Esophagus muscularis mucosa (tissue), 3 donors: ENCODE results near the gene SIK3.

ENCODE experiments used
- POLR2A ChIP-seq: fragments of 450-650 bp; IDR thresholded peaks from one replicate; pipeline ENCODE4 v1.6.1; 2017; ENCODE audit warnings: antibody characterized with exemption, moderate library complexity, mild to moderate bottlenecking, low read depth
- TF ChIP-seq, protein P1 (sequence below), 3 experiments: fragments of 200-600 bp in 2 of 3; fragments of 450-650 bp in 1 of 3; sonication (generic) in 2 of 3; IDR thresholded peaks; one replicate each; pipeline ENCODE4 v1.5.1; 2017 to 2019; ENCODE audit warnings: antibody characterized with exemption in 3 of 3, mild to moderate bottlenecking in 2 of 3, moderate library complexity in 1 of 3

DNA sequence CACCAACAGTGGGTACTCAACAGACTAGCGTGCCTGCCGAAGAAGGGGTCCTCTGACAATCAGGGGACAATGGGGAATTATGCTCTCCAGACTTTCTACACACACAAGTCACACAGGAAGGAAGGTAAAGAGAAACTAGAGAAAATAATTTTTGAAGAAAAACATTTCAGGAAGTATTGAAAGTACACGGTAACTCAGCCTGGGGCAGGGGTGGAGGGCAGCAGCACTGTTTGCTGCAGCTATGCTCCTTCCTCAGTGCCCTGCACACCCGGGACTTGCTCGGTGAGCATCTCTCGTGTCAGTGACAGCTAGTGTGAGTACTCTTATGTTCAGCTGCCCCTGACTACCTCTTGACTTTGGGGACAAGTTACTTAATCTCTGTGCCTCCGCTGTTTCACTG is 242.8 kb downstream of the SIK3 start:
- no peak for TF ChIP-seq POLR2A
- TF ChIP-seq, protein P1, sequence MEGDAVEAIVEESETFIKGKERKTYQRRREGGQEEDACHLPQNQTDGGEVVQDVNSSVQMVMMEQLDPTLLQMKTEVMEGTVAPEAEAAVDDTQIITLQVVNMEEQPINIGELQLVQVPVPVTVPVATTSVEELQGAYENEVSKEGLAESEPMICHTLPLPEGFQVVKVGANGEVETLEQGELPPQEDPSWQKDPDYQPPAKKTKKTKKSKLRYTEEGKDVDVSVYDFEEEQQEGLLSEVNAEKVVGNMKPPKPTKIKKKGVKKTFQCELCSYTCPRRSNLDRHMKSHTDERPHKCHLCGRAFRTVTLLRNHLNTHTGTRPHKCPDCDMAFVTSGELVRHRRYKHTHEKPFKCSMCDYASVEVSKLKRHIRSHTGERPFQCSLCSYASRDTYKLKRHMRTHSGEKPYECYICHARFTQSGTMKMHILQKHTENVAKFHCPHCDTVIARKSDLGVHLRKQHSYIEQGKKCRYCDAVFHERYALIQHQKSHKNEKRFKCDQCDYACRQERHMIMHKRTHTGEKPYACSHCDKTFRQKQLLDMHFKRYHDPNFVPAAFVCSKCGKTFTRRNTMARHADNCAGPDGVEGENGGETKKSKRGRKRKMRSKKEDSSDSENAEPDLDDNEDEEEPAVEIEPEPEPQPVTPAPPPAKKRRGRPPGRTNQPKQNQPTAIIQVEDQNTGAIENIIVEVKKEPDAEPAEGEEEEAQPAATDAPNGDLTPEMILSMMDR (IDR thresholded peaks at IDR 0.05), result no peak
